ENCODE measurements around the gene THOC3. TPM values are rescaled to one million over a fixed set of nuclear protein-coding genes. Genes with fewer than 3 reads are reported as not detected.
"Not testable (repeated sequence)": the region's sequence is repeated elsewhere in the genome, so short reads cannot be mapped to it uniquely, and the experiment has no call there.

THOC3 gene
- total RNA-seq, 1 experiment from 2014 or later: 83.7 TPM

DNA sequence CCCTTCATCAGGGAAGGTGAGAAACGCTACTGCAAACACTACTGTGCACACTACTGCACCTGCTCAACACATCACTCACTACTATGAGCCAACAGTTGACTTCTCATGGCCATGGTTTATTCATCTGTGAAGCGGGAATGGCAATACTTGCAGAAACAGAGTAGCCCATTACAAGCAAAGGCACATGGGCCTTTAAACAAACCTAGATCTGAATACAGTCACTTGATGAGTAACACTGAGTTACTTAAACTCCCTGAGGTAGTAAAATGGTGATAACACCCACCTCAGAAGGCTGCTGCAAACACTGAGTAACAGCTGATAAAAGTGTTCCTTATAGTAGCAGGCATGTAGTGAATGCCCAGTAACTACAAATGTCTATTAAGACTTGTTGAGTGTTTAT is 9.6 kb downstream of the THOC3 start:
- H3K4me1 ChIP-seq (replicated peaks; ENCODE audit: insufficient read depth); CTCF ChIA-PET; H3K27ac ChIP-seq; H2AFZ ChIP-seq; H3K79me2 ChIP-seq (ENCODE audit: low read depth); H3K4me2 ChIP-seq; H3K36me3 ChIP-seq (ENCODE audit: low read depth); POLR2A ChIA-PET (ENCODE audit: unreplicated experiment); BruUV-seq (replicated peaks); H3K4me3 ChIP-seq; intact Hi-C loops (cut with micrococcal nuclease; ENCODE audit: unreplicated experiment); H4K20me1 ChIP-seq (ENCODE audit: insufficient read depth); H3F3A ChIP-seq (ENCODE audit: insufficient read depth, low read depth); H3K9me2 ChIP-seq (ENCODE audit: insufficient read depth); H3K27me3 ChIP-seq (ENCODE audit: insufficient read depth, low read depth); DNase-seq; H3K9me3 ChIP-seq (ENCODE audit: insufficient read depth, low read depth): not testable (repeated sequence)

DNA sequence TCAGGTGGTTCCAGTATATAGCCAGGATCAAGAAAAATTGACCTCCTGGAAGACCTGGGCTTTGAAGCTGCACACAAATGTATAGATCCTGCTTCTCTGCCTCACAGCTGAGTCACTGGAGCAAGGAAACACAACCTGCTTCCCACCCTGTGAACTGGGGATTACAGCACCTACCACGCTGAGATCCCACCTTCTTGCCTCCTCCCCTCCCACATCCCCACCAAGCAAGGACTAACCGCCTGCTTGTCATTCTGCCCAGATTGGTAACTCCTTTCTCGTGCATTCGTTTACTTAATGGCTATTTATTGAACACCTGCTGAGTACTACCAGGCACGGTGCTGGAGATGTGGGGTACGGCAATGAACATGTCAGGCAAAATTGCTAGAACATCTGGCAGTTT is 14.0 kb downstream of the THOC3 start:
- CTCF ChIA-PET; H3K9me3 ChIP-seq (ENCODE audit: insufficient read depth, low read depth); H3K4me2 ChIP-seq; H3K4me1 ChIP-seq (replicated peaks; ENCODE audit: insufficient read depth); H3K4me3 ChIP-seq; H3K36me3 ChIP-seq (ENCODE audit: low read depth); H3K9me2 ChIP-seq (ENCODE audit: insufficient read depth); DNase-seq; H3F3A ChIP-seq (ENCODE audit: insufficient read depth, low read depth); H4K20me1 ChIP-seq (ENCODE audit: insufficient read depth); H2AFZ ChIP-seq; H3K27ac ChIP-seq; H3K79me2 ChIP-seq (ENCODE audit: low read depth); H3K27me3 ChIP-seq (ENCODE audit: insufficient read depth, low read depth); POLR2A ChIA-PET (ENCODE audit: unreplicated experiment); intact Hi-C loops (cut with micrococcal nuclease; ENCODE audit: unreplicated experiment); BruUV-seq (replicated peaks): not testable (repeated sequence)

DNA sequence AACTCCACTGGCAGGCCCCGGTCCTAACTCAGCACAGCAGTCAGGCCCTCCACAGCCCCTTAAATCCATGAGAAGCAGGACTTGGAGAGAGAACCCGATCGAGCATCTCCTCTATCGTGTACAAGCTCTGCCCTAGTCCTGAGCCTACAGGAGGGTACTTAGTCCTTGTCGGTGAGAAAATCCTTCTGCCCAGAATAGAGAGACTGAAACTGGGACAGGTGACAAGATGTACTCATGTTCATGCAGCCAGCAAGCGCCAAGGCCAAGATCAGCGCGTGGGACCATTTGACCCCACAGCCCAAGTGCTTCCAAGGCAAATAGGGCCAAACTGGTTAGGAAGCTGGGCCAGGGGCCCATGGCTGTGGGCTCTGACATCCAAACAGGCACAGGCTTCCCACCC is 15.3 kb downstream of the THOC3 start:
- H3K4me1 ChIP-seq (replicated peaks; ENCODE audit: insufficient read depth); H3K36me3 ChIP-seq (ENCODE audit: low read depth); H2AFZ ChIP-seq; H4K20me1 ChIP-seq (ENCODE audit: insufficient read depth); H3K27me3 ChIP-seq (ENCODE audit: insufficient read depth, low read depth); H3K9me2 ChIP-seq (ENCODE audit: insufficient read depth); H3K27ac ChIP-seq; H3K9me3 ChIP-seq (ENCODE audit: insufficient read depth, low read depth); BruUV-seq (replicated peaks); CTCF ChIA-PET; H3K4me2 ChIP-seq; H3K79me2 ChIP-seq (ENCODE audit: low read depth); POLR2A ChIA-PET (ENCODE audit: unreplicated experiment); DNase-seq; intact Hi-C loops (cut with micrococcal nuclease; ENCODE audit: unreplicated experiment); H3F3A ChIP-seq (ENCODE audit: insufficient read depth, low read depth); H3K4me3 ChIP-seq: not testable (repeated sequence)

DNA sequence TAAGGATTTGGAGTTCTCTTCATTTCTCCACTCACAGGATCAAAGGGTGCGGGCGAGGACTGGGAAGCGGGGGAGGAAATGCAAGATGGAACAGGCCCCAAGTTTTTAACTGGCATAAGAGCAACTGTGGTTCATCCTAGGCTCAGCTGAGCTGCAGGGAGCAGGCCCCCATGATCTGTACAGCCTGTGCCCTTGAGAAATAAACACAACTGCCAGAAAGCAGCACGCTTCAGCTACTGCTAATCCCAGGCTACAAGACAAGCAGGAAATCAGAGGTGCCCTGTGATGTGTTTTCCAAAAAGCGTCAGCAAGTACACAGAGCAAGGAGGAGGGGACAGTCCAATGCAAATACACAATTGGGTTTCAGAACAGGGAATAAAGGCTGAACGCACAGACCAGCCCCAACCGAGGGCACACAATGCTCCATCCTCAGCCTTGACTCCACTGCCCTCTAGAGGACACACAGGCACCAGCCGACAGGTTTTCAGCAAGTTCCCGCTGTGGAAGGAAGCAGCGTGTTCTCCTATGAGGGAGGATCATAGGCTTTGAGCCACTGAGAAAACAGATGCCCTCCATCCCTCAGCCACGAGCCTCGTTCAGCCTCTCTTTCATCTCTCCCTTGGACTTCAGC is 16.7 kb downstream of the THOC3 start:
- H3F3A ChIP-seq (ENCODE audit: insufficient read depth, low read depth); H3K4me1 ChIP-seq (replicated peaks; ENCODE audit: insufficient read depth); H3K27ac ChIP-seq; H3K4me3 ChIP-seq; H2AFZ ChIP-seq; H4K20me1 ChIP-seq (ENCODE audit: insufficient read depth); intact Hi-C loops (cut with micrococcal nuclease; ENCODE audit: unreplicated experiment); BruUV-seq (replicated peaks); CTCF ChIA-PET; DNase-seq; H3K9me2 ChIP-seq (ENCODE audit: insufficient read depth); H3K79me2 ChIP-seq (ENCODE audit: low read depth); H3K27me3 ChIP-seq (ENCODE audit: insufficient read depth, low read depth); H3K9me3 ChIP-seq (ENCODE audit: insufficient read depth, low read depth); H3K4me2 ChIP-seq; H3K36me3 ChIP-seq (ENCODE audit: low read depth); POLR2A ChIA-PET (ENCODE audit: unreplicated experiment): not testable (repeated sequence)
- TF ChIP-seq, protein P1, sequence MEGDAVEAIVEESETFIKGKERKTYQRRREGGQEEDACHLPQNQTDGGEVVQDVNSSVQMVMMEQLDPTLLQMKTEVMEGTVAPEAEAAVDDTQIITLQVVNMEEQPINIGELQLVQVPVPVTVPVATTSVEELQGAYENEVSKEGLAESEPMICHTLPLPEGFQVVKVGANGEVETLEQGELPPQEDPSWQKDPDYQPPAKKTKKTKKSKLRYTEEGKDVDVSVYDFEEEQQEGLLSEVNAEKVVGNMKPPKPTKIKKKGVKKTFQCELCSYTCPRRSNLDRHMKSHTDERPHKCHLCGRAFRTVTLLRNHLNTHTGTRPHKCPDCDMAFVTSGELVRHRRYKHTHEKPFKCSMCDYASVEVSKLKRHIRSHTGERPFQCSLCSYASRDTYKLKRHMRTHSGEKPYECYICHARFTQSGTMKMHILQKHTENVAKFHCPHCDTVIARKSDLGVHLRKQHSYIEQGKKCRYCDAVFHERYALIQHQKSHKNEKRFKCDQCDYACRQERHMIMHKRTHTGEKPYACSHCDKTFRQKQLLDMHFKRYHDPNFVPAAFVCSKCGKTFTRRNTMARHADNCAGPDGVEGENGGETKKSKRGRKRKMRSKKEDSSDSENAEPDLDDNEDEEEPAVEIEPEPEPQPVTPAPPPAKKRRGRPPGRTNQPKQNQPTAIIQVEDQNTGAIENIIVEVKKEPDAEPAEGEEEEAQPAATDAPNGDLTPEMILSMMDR (conservative IDR thresholded peaks at IDR 0.05): peak; percentile 53

DNA sequence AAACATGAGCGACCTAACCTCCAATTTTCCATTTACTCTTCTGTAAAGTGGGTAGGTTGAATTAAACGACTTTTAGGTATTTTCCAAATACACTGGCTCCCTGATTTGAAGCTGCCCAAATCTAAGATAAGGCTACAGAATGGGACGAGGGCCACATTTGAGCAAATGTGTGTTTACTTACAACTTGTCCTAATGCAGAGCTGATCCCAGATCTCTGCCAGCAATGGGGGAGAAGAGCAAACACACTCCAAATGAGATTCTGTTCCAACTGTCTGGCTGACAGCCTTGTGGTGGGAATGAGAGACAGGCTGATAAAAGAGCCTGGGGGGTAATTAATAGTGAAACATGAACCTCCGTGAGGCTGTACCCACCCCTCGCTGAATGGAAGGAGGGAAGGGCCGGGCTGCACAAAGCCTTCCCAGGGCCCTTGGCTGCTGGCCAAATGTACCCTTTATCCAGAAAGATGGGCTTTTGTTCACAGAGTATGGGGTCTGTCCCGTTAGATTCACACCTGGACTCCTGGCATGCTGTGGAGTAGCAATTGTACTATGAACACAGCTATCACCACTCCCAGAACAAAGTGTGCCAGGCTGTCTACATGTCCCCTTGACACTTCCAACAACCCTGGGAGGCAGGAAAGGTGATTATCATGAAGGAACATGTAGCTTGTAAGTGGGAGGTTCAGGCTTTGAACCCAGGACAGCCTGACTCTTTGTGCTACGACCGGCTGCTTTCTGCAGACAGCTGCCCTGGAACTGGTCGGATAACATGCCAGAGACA is 19.6 kb downstream of the THOC3 start:
- H3K4me2 ChIP-seq; H3K4me1 ChIP-seq (replicated peaks; ENCODE audit: insufficient read depth); DNase-seq; H3K36me3 ChIP-seq (ENCODE audit: low read depth); H3K79me2 ChIP-seq (ENCODE audit: low read depth); BruUV-seq (replicated peaks); intact Hi-C loops (cut with micrococcal nuclease; ENCODE audit: unreplicated experiment); H3K9me3 ChIP-seq (ENCODE audit: insufficient read depth, low read depth); POLR2A ChIA-PET (ENCODE audit: unreplicated experiment); CTCF ChIA-PET; H3K27me3 ChIP-seq (ENCODE audit: insufficient read depth, low read depth); H3K9me2 ChIP-seq (ENCODE audit: insufficient read depth); H3F3A ChIP-seq (ENCODE audit: insufficient read depth, low read depth); H3K4me3 ChIP-seq; H4K20me1 ChIP-seq (ENCODE audit: insufficient read depth); H2AFZ ChIP-seq; H3K27ac ChIP-seq: not testable (repeated sequence)

DNA sequence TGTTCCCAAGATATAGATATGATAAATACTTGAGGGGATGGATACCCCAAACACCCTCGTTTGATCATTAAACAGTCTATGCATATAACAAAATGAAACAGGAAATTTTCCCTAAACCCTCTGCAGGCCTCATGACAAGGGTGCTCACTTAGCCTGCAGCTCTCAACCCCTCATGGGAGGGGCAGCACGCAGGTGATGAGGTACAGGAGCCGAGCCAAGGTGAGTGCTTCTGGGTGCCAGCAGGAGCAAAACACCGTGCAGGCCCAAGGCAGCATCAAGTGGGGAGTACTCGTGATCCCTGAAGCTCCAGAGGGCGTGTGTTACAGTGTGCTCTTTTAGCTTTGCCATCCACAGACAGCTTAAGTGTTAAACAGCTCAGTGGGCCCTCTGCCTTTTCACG is 24.9 kb downstream of the THOC3 start:
- H3K4me2 ChIP-seq; H3K27me3 ChIP-seq (ENCODE audit: insufficient read depth, low read depth); BruUV-seq (replicated peaks); intact Hi-C loops (cut with micrococcal nuclease; ENCODE audit: unreplicated experiment); H3K36me3 ChIP-seq (ENCODE audit: low read depth); CTCF ChIA-PET; H3K9me2 ChIP-seq (ENCODE audit: insufficient read depth); H3F3A ChIP-seq (ENCODE audit: insufficient read depth, low read depth); H2AFZ ChIP-seq; H3K4me1 ChIP-seq (replicated peaks; ENCODE audit: insufficient read depth); H3K27ac ChIP-seq; H3K9me3 ChIP-seq (ENCODE audit: insufficient read depth, low read depth); H4K20me1 ChIP-seq (ENCODE audit: insufficient read depth); DNase-seq; H3K4me3 ChIP-seq; POLR2A ChIA-PET (ENCODE audit: unreplicated experiment); H3K79me2 ChIP-seq (ENCODE audit: low read depth): not testable (repeated sequence)

DNA sequence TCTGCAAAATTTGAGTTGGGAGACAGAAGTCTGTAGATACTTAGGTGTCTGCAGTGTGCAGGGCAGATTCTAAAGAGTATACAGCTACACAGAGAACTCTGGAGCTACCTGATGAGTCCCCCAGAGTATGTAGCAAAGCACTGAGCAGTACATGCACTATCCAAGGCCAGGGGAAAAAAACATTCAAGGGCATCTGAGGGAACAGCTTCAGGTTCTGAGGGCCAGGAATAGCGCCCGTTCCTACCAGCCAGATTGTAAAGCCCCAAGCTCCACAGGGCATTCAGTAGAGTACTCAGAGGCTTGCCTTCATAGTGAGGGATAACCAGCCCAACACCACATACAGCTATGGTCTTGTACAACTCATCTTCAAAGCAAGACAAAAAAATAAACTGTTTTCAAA is 27.5 kb downstream of the THOC3 start:
- H3K9me3 ChIP-seq (ENCODE audit: insufficient read depth, low read depth); H3K79me2 ChIP-seq (ENCODE audit: low read depth); H3K4me3 ChIP-seq; H3K4me1 ChIP-seq (replicated peaks; ENCODE audit: insufficient read depth); POLR2A ChIA-PET (ENCODE audit: unreplicated experiment); H4K20me1 ChIP-seq (ENCODE audit: insufficient read depth); H3F3A ChIP-seq (ENCODE audit: insufficient read depth, low read depth); H2AFZ ChIP-seq; H3K9me2 ChIP-seq (ENCODE audit: insufficient read depth); H3K4me2 ChIP-seq; H3K36me3 ChIP-seq (ENCODE audit: low read depth); DNase-seq; H3K27me3 ChIP-seq (ENCODE audit: insufficient read depth, low read depth); BruUV-seq (replicated peaks); intact Hi-C loops (cut with micrococcal nuclease; ENCODE audit: unreplicated experiment); CTCF ChIA-PET; H3K27ac ChIP-seq: not testable (repeated sequence)
